Liver (tissue), 3 donors: ENCODE results near the gene NOL4.

Experiments
- EGR1 ChIP-seq, 2 donors: IDR thresholded peaks; 2 replicates each; pipeline ENCODE4 v1.6.1; 2016 to 2018; ENCODE audit warnings: antibody characterized with exemption in 2 of 2, low read depth in 2 of 2
- FOXA2 ChIP-seq: IDR thresholded peaks from 2 replicates; pipeline ENCODE4 v1.6.1; 2016; ENCODE audit warnings: antibody characterized with exemption
- GABPA ChIP-seq, 2 donors: IDR thresholded peaks in 1 of 2; conservative IDR thresholded peaks in 1 of 2; 2 replicates each; pipeline ENCODE4 v1.6.1; 2016; ENCODE audit warnings: antibody characterized with exemption in 2 of 2, mild to moderate bottlenecking in 1 of 2, moderate library complexity in 1 of 2
- RAD21 ChIP-seq, 2 donors: IDR thresholded peaks; 2 replicates each; pipeline ENCODE4 v1.6.1; 2016; ENCODE audit warnings: antibody characterized with exemption in 2 of 2, mild to moderate bottlenecking in 2 of 2
- SP1 ChIP-seq: IDR thresholded peaks from 2 replicates; pipeline ENCODE4 v1.6.1; 2018; ENCODE audit warnings: antibody characterized with exemption, mild to moderate bottlenecking
- TAF1 ChIP-seq: conservative IDR thresholded peaks from 2 replicates; pipeline ENCODE4 v1.6.1; 2016; ENCODE audit warnings: antibody characterized with exemption, mild to moderate bottlenecking
- YY1 ChIP-seq: IDR thresholded peaks from 2 replicates; pipeline ENCODE4 v1.6.1; 2016; ENCODE audit warnings: antibody characterized with exemption, mild to moderate bottlenecking
- TF ChIP-seq, protein P1 (sequence below): fragments of 150-350 bp; IDR thresholded peaks from 2 replicates; pipeline ENCODE4 v1.5.1; 2017; ENCODE audit warnings: improper control_type of control experiment, low read depth, low read length; ENCODE audit not compliant: missing input control
- TF ChIP-seq, protein P2 (sequence below): IDR thresholded peaks from 2 replicates; pipeline ENCODE4 v1.6.1; 2016; ENCODE audit warnings: antibody characterized with exemption
- TF ChIP-seq, protein P3 (sequence below): IDR thresholded peaks from 2 replicates; pipeline ENCODE4 v1.6.1; 2016; ENCODE audit warnings: antibody characterized with exemption, mild to moderate bottlenecking
- TF ChIP-seq, protein P4 (sequence below): IDR thresholded peaks from 2 replicates; pipeline ENCODE4 v1.6.1; 2016; ENCODE audit warnings: antibody characterized with exemption
- TF ChIP-seq, protein P5 (sequence below): IDR thresholded peaks from 2 replicates; pipeline ENCODE4 v1.6.1; 2016; ENCODE audit warnings: antibody characterized with exemption
- donor health status: healthy.
- donor health status: healthy.

DNA sequence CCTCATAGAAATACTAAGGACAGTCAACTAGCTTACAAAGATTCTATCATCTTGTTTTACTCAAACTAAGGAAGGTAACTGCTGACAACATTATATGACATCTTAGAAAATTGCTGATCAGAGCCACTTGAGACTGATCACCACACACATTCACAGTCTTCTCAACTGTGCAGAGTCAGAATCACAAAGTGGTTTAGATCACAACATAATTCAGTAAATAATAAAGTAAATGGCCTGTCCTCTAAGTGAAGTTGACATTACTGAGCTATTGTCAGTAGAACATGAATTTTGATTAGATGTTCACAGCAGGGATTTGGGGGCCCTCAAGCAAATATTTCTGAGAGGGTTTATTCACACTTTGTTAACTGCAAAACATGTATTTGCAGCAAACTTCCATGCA is 28.5 kb downstream of the NOL4 start:
- TF ChIP-seq, protein P1, sequence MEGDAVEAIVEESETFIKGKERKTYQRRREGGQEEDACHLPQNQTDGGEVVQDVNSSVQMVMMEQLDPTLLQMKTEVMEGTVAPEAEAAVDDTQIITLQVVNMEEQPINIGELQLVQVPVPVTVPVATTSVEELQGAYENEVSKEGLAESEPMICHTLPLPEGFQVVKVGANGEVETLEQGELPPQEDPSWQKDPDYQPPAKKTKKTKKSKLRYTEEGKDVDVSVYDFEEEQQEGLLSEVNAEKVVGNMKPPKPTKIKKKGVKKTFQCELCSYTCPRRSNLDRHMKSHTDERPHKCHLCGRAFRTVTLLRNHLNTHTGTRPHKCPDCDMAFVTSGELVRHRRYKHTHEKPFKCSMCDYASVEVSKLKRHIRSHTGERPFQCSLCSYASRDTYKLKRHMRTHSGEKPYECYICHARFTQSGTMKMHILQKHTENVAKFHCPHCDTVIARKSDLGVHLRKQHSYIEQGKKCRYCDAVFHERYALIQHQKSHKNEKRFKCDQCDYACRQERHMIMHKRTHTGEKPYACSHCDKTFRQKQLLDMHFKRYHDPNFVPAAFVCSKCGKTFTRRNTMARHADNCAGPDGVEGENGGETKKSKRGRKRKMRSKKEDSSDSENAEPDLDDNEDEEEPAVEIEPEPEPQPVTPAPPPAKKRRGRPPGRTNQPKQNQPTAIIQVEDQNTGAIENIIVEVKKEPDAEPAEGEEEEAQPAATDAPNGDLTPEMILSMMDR = no peak
- TF ChIP-seq SP1 (no peak), TAF1 (no peak), GABPA (IDR thresholded peaks at IDR 0.05 in 1 of 2, conservative IDR thresholded peaks at IDR 0.05 in 1 of 2) (no peak), RAD21 (IDR thresholded peaks at IDR 0.05) (no peak), YY1 (no peak), EGR1 (IDR thresholded peaks at IDR 0.05; ENCODE audit: low read depth in 2 of 2) (no peak), FOXA2 (no peak)
- TF ChIP-seq, protein P2, sequence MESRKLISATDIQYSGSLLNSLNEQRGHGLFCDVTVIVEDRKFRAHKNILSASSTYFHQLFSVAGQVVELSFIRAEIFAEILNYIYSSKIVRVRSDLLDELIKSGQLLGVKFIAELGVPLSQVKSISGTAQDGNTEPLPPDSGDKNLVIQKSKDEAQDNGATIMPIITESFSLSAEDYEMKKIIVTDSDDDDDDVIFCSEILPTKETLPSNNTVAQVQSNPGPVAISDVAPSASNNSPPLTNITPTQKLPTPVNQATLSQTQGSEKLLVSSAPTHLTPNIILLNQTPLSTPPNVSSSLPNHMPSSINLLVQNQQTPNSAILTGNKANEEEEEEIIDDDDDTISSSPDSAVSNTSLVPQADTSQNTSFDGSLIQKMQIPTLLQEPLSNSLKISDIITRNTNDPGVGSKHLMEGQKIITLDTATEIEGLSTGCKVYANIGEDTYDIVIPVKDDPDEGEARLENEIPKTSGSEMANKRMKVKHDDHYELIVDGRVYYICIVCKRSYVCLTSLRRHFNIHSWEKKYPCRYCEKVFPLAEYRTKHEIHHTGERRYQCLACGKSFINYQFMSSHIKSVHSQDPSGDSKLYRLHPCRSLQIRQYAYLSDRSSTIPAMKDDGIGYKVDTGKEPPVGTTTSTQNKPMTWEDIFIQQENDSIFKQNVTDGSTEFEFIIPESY = no peak
- TF ChIP-seq, protein P3, sequence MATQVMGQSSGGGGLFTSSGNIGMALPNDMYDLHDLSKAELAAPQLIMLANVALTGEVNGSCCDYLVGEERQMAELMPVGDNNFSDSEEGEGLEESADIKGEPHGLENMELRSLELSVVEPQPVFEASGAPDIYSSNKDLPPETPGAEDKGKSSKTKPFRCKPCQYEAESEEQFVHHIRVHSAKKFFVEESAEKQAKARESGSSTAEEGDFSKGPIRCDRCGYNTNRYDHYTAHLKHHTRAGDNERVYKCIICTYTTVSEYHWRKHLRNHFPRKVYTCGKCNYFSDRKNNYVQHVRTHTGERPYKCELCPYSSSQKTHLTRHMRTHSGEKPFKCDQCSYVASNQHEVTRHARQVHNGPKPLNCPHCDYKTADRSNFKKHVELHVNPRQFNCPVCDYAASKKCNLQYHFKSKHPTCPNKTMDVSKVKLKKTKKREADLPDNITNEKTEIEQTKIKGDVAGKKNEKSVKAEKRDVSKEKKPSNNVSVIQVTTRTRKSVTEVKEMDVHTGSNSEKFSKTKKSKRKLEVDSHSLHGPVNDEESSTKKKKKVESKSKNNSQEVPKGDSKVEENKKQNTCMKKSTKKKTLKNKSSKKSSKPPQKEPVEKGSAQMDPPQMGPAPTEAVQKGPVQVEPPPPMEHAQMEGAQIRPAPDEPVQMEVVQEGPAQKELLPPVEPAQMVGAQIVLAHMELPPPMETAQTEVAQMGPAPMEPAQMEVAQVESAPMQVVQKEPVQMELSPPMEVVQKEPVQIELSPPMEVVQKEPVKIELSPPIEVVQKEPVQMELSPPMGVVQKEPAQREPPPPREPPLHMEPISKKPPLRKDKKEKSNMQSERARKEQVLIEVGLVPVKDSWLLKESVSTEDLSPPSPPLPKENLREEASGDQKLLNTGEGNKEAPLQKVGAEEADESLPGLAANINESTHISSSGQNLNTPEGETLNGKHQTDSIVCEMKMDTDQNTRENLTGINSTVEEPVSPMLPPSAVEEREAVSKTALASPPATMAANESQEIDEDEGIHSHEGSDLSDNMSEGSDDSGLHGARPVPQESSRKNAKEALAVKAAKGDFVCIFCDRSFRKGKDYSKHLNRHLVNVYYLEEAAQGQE = no peak
- TF ChIP-seq, protein P4, sequence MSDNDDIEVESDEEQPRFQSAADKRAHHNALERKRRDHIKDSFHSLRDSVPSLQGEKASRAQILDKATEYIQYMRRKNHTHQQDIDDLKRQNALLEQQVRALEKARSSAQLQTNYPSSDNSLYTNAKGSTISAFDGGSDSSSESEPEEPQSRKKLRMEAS = no peak
- TF ChIP-seq, protein P5, sequence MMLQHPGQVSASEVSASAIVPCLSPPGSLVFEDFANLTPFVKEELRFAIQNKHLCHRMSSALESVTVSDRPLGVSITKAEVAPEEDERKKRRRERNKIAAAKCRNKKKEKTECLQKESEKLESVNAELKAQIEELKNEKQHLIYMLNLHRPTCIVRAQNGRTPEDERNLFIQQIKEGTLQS = no peak
